ENCODE results near the gene MAPK1IP1L. TPM values are rescaled to one million over a fixed set of nuclear protein-coding genes. Genes with fewer than 3 reads are reported as not detected.

The MAPK1IP1L gene
- total RNA-seq (69.9 and 91.0 TPM in 2 replicates), polyA plus RNA-seq (81.4 and 86.2 TPM in 2 replicates)

DNA sequence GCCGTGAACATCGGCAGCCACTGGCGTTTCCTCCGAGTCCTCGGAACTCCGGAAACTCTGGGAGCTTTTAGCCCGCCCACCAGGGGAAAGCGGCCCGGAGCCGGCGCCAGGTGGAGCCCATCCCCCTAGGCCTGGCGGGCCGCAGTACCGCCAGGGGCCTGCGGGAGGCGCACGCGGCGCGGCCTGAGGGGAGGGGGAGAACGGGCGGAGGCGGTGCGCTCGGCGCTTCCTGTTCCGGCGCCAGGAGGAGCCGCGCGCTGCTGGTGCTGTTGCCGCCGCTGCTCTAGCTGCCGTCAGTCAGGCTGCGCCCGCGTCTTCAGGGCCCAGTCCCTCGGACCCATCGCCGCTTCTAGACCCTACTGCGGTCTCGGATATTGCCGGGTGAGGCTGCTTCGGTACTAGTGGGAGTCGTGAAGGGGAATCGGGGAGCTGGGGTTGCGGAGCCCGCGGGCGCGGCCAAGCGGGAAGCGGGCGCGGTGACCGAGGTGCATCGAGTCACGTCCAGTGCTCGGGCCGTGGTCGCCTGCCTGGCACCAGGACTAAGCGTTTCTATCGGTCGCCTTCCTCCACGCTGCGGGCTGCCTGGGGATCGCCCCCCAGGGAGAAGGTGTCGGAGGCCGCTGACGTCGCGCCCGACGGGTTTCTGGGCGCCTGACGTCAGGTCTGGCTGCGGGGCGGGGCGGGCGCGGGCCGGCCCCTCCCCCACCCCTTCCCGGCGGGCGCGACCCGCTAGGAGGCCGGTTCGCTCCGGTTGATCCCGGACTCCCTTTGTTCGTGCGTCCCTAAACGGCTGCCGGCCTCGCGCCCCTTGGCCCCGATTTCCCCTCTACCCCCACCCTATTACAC is at the start of gene MAPK1IP1L:
MAPK1IP1L (plus strand) TSS at position 225 of the 846 bp plus-strand sequence. CDS start 10,037 bp downstream, outside the sequence.
- Histone ChIP-seq H3K27ac (peak within 1 kb of the TSS; percentile 100), H3K36me3 (replicated peaks; ENCODE audit: insufficient read depth, low read depth) (no peaks in the 10 kb centered on the region), H2AFZ (peak within 1 kb of the TSS; percentile 85), H3K4me1 (ENCODE audit: insufficient read depth) (peaks cover 12% of the 10 kb centered on the region), H3K9me3 (ENCODE audit: low read depth) (no peaks in the 10 kb centered on the region), H3K79me2 (peaks cover 46% of the 10 kb centered on the region), H3K4me3 (peak within 1 kb of the TSS; percentile 79), H3K9me2 (replicated peaks; ENCODE audit: insufficient read depth) (no peaks in the 10 kb centered on the region), H3K27me3 (no peaks in the 10 kb centered on the region), H3K4me2 (peak within 1 kb of the TSS; percentile 77), H4K20me1 (ENCODE audit: insufficient read depth, poor library complexity, severe bottlenecking) (peaks cover 31% of the 10 kb centered on the region)
- DNase-seq (ENCODE audit: low spot score): peak; percentile 96
- WGBS (ENCODE audit: low lambda C conversion rate, missing lambda C conversion rate): 1% methylated on average over 67 of the region's 98 CpGs
- TF ChIP-seq, protein P1, sequence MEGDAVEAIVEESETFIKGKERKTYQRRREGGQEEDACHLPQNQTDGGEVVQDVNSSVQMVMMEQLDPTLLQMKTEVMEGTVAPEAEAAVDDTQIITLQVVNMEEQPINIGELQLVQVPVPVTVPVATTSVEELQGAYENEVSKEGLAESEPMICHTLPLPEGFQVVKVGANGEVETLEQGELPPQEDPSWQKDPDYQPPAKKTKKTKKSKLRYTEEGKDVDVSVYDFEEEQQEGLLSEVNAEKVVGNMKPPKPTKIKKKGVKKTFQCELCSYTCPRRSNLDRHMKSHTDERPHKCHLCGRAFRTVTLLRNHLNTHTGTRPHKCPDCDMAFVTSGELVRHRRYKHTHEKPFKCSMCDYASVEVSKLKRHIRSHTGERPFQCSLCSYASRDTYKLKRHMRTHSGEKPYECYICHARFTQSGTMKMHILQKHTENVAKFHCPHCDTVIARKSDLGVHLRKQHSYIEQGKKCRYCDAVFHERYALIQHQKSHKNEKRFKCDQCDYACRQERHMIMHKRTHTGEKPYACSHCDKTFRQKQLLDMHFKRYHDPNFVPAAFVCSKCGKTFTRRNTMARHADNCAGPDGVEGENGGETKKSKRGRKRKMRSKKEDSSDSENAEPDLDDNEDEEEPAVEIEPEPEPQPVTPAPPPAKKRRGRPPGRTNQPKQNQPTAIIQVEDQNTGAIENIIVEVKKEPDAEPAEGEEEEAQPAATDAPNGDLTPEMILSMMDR (IDR thresholded peaks at IDR 0.05; ENCODE audit: poor library complexity): peak; percentile 99
- TF ChIP-seq EZH2phosphoT487 (IDR thresholded peaks at IDR 0.05; ENCODE audit: low read depth, severe bottlenecking, unreplicated experiment): no peak
- TF ChIP-seq EZH2 (IDR thresholded peaks at IDR 0.05; ENCODE audit: borderline replicate concordance): no peak

DNA sequence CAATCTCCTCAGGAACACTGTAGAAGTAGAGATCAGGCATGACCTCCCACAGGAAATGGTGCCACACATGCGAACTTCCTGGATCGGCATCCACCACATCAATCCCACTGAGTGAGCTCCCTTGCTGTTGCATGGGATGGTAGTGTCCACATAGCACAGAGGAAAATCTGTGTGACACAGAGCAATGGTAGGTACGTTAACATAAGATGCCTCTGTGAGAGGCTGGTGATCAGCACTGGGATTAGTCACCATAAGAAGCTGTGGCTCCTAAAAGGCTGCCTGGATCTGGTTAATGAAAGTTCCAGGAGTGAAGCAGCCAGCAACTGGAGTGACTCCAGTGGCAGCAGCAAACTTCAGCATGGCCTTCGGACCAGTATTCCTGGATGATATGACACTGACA is 46.4 kb upstream of the MAPK1IP1L start:
- no peak overlapping the region for H3K27ac ChIP-seq
- no peaks in the 10 kb centered on the region for H3K27me3 ChIP-seq
- H3K9me2 ChIP-seq (replicated peaks; ENCODE audit: insufficient read depth): no peaks in the 10 kb centered on the region
- H3K4me3 ChIP-seq: no peak overlapping the region
- no peaks in the 10 kb centered on the region for H3K9me3 ChIP-seq (ENCODE audit: low read depth)
- no peaks in the 10 kb centered on the region for H3K79me2 ChIP-seq
- WGBS (ENCODE audit: low lambda C conversion rate, missing lambda C conversion rate): 87% methylated on average over 4 of the region's 4 CpGs
- no peak overlapping the region for H3K4me2 ChIP-seq
- H2AFZ ChIP-seq: no peak overlapping the region
- no peaks in the 10 kb centered on the region for H4K20me1 ChIP-seq (ENCODE audit: insufficient read depth, poor library complexity, severe bottlenecking)
- H3K4me1 ChIP-seq (ENCODE audit: insufficient read depth): no peaks in the 10 kb centered on the region
- H3K36me3 ChIP-seq (replicated peaks; ENCODE audit: insufficient read depth, low read depth): no peaks in the 10 kb centered on the region
- TF ChIP-seq EZH2 (IDR thresholded peaks at IDR 0.05; ENCODE audit: borderline replicate concordance) (no peak), EZH2phosphoT487 (IDR thresholded peaks at IDR 0.05; ENCODE audit: low read depth, severe bottlenecking, unreplicated experiment) (no peak)
- TF ChIP-seq, protein P1 (IDR thresholded peaks at IDR 0.05; ENCODE audit: poor library complexity): no peak
- no peak for DNase-seq (ENCODE audit: low spot score)

DNA sequence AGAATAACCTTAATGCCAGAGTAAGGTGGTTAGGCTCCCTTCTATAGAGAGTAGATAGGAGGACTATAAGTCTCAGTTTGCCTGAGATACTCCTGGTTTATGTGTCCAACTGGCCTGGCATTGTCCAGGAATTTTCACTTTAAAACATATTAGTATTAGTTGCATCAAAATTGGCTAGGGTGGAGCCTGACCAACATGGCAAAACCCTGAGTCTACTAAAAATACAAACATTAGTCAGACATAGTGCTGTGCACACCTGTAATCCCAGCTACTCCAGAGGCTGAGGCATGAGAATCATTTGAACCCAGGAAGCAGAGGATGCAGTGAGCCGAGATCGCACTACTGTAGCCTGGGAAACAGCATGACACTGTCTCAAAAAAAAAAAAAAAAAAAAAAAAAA is 36.4 kb upstream of the MAPK1IP1L start:
- H3K4me3 ChIP-seq: no peak overlapping the region
- H3K4me1 ChIP-seq (ENCODE audit: insufficient read depth): no peaks in the 10 kb centered on the region
- no peak overlapping the region for H3K4me2 ChIP-seq
- H3K27ac ChIP-seq: no peak overlapping the region
- no peaks in the 10 kb centered on the region for H3K79me2 ChIP-seq
- H3K36me3 ChIP-seq (replicated peaks; ENCODE audit: insufficient read depth, low read depth): no peaks in the 10 kb centered on the region
- TF ChIP-seq EZH2phosphoT487 (IDR thresholded peaks at IDR 0.05; ENCODE audit: low read depth, severe bottlenecking, unreplicated experiment) (no peak), EZH2 (IDR thresholded peaks at IDR 0.05; ENCODE audit: borderline replicate concordance) (no peak)
- TF ChIP-seq, protein P1 (IDR thresholded peaks at IDR 0.05; ENCODE audit: poor library complexity): no peak
- H3K9me3 ChIP-seq (ENCODE audit: low read depth): no peaks in the 10 kb centered on the region
- no peaks in the 10 kb centered on the region for H4K20me1 ChIP-seq (ENCODE audit: insufficient read depth, poor library complexity, severe bottlenecking)
- H3K27me3 ChIP-seq: no peaks in the 10 kb centered on the region
- DNase-seq (ENCODE audit: low spot score): no peak
- WGBS (ENCODE audit: low lambda C conversion rate, missing lambda C conversion rate): 83% methylated on average over 2 of the region's 2 CpGs
- no peaks in the 10 kb centered on the region for H3K9me2 ChIP-seq (replicated peaks; ENCODE audit: insufficient read depth)
- no peak overlapping the region for H2AFZ ChIP-seq
